SKM-1 treated with dmso at 0.1 percent for 144 hours (cell line): ENCODE data around the gene SLC7A14.
A peak's percentile ranks its signal among the peaks of the same experiment; 100 is the strongest.

Experiments used
- DNase-seq: peaks from one replicate; lab custom pipeline; 2025; ENCODE audit not compliant: unreplicated experiment; lab: John Stamatoyannopoulos, UW

Gene SLC7A14

GRCh38 chr3:170499562-170500156 lies 86.2 kb downstream of the SLC7A14 start:
- peak; percentile 17 for DNase-seq

DNA sequence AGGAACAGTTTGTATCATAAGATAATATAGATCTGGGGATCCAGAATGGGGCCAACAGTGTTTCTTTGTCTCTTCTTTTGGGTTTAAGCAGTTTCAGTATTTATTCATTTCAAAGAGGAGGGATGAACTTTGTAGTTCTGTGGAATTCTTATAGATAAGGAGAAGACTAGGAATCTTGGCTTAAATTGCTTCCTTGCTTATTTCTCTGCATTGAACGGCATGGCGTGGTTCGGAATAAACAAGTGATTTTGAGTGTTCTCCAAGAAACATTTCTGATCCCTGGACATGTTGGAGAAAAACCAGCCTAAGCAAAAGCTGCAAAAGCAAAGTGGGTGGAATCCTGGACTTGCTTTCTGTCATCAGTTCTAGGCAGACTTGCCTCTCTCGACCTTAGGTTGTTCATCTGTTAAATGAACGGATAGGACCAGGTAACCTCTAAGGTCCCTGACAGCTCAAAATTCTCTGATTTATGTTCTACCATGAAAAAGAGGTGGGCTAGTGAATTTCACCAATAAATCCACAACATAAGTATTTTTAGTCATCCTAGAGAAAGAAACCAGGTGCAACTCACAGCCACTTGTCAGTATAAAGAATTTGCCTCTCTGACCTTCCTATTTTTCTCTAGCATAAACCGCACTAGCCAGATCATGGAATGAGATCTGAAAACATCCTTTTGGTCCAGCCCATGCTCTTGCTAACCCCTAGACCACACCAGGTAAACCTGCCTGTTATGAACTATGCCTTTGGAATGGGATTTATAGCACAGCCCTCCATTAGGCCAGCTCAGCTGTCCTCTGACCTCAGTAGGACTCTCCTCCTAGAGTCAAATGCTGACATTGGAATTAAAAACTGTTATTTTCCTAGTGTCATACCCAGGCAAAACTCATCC lies 88.4 kb downstream of the SLC7A14 start:
- no peak for DNase-seq

- DNase-seq: no peak
Observed at GRCh38 chr3:170496868-170497140, 89.1 kb downstream of the SLC7A14 start.

GRCh38 chr3:170496026-170496867 lies 89.6 kb downstream of the SLC7A14 start:
- DNase-seq: no peak

- no peak for DNase-seq
Observed at GRCh38 chr3:170494766-170495165, 91.1 kb downstream of the SLC7A14 start.

DNA sequence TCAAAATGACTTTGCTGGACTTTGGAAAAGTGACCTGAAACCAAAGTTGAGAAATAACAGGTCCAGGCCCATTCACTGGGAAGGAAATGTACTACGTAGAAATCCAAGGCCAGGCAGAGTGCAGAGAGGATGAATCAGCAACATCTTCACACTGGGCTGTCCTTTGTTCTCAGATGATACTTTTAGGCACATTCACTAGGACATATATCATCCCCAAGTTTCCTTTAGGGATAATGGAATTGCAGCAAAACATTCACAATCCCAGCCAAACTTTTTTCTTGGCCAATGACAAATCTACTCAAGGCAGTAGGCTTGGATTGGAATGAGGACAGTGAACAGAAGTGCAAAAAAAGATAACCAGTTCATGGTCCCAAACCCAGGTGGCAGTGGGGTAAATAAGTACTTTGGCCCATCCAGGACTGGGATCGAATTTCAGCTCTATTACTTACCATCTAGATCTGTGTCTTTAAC lies 92.1 kb downstream of the SLC7A14 start:
- no peak for DNase-seq

- no peak for DNase-seq
Observed at GRCh38 chr3:170491901-170492300, 94.0 kb downstream of the SLC7A14 start.

DNA sequence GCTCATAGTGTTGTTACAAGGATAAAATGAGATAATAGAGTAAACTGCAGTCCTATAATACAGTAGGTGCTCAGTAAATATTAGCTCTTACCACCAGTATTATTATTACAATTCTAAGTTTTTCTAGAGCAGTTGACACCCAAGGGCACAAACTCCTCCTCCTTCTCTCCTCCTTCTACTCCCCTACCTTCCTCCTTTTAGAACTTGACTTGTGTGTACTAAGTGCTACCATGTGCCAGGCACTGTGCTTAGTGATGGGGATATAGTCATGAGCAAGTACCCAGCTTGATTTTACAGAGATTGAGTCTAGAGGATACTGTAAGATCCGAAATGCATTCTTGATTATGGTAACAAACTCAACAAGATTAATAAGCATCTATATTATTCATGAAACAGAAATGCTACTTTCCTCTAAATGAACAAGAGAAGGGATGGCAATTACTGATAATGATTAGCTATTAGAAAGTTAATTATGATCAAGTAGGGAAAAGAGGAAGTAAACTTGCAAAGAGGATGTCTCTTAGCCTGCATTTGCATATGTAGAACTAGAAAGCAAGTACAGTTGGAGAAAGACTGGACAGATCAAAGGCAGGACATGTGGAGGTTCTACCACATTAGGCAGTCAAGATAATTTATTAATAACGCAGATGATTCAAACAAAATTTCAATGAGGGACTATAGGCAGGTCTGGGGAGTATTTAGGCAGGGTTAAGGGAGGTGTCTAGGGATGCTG lies 94.9 kb downstream of the SLC7A14 start:
- no peak for DNase-seq

GRCh38 chr3:170488802-170489201 lies 97.1 kb downstream of the SLC7A14 start:
- DNase-seq: no peak

GRCh38 chr3:170487031-170487430 lies 98.8 kb downstream of the SLC7A14 start:
- no peak for DNase-seq

GRCh38 chr3:170486398-170486797 lies 99.5 kb downstream of the SLC7A14 start:
- no peak for DNase-seq

DNA sequence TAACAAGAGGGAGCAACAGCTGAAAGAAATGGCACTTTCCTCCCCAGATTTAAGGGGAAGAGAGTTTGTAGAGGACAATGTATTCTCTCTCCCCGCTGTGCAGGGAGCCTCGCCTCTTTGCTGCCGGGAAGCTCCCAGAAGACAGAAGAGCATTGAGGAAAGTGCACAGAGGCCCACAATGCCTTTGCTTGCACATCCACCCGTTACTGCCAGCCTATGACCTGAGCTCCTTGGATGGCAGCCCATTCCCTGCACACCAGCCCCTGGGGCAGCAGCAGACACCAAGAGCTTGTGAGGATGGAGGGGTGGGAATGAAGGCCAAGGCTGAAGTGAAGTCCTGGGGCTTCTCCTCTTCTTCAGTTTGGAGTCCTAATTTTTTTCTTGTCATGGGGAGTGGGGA lies 100.2 kb downstream of the SLC7A14 start:
- no peak for DNase-seq

DNA sequence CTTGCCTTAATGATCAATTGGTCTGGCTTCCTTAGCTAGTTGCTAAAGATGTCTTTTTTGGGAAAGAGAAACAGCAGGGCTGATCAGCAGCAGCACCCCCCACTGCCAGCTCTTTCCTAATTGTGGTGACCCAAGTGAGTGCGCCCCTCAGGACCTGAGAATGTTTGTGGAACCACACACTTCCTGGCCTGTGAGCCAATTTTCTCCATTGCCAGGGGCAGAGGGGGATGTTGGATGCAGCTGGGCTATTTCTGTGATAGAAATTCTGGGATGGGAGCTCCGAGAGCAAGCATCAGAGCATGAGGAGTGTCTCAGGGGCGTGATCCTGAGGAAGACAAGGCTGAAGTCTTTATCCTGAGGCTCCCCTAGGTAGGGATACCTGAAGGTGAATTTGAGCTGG lies 100.6 kb downstream of the SLC7A14 start:
- DNase-seq: no peak

- no peak for DNase-seq
Observed at GRCh38 chr3:170484869-170485268, 101.0 kb downstream of the SLC7A14 start.

GRCh38 chr3:170483485-170484262 lies 102.2 kb downstream of the SLC7A14 start:
- DNase-seq: no peak

DNA sequence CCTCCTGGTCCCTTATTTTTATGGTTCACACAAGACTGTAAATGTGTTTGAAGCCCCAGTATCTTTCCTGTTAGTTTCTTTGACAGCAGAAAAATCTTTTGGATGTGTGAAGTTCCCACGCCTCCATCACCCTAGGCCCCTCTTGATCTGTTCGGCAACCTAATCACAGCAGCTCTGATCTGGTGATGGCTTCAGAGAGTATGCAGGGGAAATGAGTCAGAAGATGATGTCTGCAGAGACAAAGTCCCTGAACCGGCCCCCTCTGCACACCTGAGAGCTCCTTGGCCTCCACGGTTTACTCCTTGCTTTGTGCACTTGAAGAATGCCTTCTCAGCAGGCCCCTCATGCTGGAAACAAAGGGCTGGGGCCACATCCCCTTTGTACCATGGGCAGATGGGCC lies 103.7 kb downstream of the SLC7A14 start:
- no peak for DNase-seq

DNA sequence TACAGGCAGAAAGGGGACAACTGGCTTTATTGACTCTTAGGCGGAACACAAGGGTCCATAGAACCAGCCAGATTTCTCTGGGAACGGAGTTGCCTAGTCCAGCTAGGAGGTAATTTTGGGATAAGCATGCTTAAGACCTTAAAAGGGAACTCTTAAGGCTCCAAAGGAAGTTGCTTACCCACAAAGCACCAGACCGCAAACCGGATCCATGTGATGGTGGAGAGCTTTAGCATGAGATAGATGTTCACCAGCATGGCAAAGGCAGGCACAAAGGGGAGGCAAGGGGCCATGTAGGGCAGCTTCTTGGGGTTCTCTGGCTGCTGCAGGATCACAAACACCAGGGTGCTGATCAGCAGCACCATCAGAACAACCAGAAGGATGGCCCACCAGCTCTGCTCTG lies 105.8 kb downstream of the SLC7A14 start:
- DNase-seq: no peak

DNA sequence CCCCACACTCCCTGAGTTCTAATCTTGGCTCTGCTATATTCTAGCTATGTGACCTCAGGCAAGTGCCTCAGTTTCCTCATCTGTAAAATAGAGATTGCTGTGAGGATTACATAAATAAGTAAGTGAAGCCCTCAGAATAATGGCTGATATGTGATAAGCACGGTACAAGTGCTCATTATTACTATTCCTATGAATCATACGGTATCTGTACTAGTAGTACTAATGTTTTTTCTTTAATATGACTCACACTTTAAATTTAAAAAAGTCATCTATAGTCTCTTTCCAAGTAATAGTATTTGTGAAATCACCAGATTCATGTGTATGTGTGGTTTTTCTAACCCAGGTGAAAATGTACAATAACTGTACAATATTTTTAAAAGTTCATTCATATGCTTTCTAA lies 108.5 kb downstream of the SLC7A14 start:
- DNase-seq: no peak

DNA sequence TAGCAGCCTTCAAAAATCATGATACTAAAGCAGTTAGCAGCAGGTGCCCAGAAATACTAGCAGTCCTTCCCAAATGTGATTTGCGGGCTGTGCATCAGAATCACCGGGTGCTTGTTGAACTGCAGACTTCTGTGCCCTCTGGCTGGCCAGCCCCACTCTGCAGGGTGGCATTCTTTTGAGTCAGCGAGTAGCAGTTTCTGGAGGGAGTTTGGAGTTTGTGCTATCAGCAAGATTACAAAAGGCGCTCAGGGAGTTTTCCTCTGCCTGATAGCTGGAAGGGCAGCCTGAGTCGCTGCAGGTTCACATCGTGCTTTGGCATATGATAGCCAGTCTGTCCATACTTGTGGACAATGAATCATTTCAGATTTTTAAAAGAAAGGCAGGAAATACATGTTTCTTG lies 109.6 kb downstream of the SLC7A14 start:
- no peak for DNase-seq

DNA sequence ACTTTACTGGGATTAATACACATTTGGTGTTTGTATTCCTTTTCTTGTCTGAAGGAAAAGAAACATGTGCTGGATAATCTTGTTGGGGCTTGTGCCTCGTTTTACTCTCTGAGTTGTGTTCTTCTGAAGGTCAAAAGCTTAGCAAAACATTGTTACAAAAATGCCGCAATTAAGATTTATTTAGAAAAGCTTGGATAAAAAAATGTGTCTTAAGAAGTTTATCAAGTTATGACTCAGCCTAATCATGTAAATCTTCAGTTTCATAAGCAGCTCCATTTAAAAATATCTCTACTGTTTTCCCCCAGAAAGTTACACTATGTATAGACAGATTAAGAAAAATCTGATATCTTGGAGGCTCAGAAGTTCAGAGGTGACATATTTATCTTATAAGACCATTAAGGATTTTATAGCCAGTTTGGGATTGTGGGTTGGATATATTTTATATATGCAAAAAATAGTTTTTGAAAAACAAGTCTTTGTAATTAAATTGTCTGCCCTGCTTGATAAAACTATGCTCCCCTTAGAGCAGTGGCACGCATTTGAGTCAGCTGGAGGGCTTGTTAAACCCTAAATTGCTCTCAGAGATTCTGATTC lies 110.7 kb downstream of the SLC7A14 start:
- no peak for DNase-seq
